ENCODE results near the gene FUBP3.

GRCh38 chr9:130590305-130590704 lies 10.9 kb downstream of the FUBP3 start:
- no peak for TF ChIP-seq CTCF (IDR thresholded peaks at IDR 0.05; ENCODE audit: low read depth, low read length, poor library complexity, severe bottlenecking)
- TF ChIP-seq EZH2phosphoT487 (IDR thresholded peaks at IDR 0.05; ENCODE audit: borderline replicate concordance, low read length): no peak

Measured in DOHH2 (cell line).